WTC11 (cell line): Measurements from ENCODE around the gene CORO1A.

Experiments used
- CTCF ChIP-seq: fragments of 200-600 bp; IDR thresholded peaks from 2 replicates; pipeline ENCODE4 v1.8.0; 2022; ENCODE audit warnings: antibody characterized with exemption
- ZBTB21 ChIP-seq: sonication (generic); formaldehyde crosslinking; IDR thresholded peaks from 2 replicates; pipeline ENCODE4 v1.8.1; 2023; ENCODE audit warnings: mild to moderate bottlenecking, missing genetic modification reagents, borderline replicate concordance

- TF ChIP-seq CTCF = no peak
- no peak for TF ChIP-seq ZBTB21 (CRISPR knock-in tag)
Measured at GRCh38 chr16:30179931-30180330, 3.5 kb upstream of the CORO1A start.
